Activated T-cell treated with anti-CD3 and anti-CD28 coated beads for 4 hours (primary cell): ENCODE data around the gene GOSR1.
"Not testable (repeated sequence)": the region's sequence is repeated elsewhere in the genome, so short reads cannot be mapped to it uniquely, and the experiment has no call there.

Experiments
- DNase-seq: peaks from one replicate; pipeline ENCODE4 v3.0.0-alpha.2; 2020

The GOSR1 gene

GRCh38 chr17:30549181-30549580, 72.0 kb downstream of the GOSR1 start:
- not testable (repeated sequence) for DNase-seq

DNA sequence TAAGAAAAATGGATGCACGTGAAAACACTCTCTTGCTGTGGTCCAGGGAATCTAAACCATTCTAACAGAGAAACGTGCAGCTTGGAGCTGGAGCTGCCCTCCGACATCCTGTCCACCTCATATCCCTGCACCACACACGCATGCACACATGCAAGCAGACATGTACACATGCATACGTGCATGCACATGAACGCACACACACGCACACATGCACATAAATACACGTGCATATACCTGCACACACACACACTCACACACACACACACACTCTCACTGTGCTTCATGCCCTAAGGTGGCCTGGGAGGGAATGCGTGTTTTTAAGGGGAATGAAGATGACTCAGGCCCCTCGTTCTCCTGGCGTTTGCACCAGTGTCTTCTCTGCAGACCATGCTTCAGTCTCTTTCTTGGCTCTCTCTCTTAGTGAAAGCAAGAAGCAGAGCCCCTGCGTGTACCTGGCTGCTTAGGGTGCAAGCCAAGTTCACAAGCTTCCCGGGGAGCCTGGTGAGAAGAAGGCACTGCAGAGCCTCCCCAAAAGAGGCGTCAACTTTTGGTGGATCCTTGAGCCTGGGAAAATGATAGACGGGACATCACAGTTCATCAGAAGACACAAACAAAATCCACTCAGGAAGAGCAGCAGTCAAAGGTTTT, 72.8 kb downstream of the GOSR1 start:
- no peak for DNase-seq

GRCh38 chr17:30550512-30551273, 73.5 kb downstream of the GOSR1 start:
- no peak for DNase-seq

DNA sequence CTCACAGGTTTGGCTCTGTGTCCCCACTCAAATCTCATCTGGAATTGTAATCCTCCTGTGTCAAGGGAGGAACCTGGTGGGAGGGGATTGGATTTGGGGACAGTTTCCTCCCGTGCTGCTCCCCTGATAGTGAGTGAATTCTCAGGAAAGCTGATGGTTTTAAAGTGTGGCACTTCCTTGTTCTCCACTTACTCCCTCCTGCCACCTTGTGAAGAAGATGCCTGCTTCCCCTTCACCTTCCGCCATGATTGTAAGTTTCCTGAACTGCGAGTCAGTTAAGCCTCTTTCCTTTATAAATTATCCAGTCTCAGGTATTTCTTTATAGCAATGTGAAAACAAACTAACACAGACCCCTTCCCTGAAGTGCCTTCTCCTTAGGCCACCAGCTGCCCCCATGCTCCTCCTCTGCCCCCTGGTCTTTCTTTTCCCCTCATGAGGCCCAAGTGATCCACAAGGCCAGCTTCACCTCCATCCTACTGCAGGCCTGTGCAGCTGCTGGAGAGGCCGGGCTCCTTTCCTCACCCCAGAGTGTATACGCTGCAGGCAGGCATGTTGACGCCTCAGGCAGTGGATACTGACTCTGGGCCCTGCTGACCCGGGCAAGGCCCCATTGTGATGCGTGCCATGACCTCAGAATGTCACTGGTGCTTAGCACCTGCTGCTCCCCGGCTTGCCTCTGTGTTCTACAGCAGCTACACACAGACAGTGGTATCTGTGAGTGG, 74.2 kb downstream of the GOSR1 start:
- not testable (repeated sequence) for DNase-seq

- DNase-seq = no peak
Observed at GRCh38 chr17:30551996-30552339, 74.8 kb downstream of the GOSR1 start.

GRCh38 chr17:30552994-30553566, 75.9 kb downstream of the GOSR1 start:
- DNase-seq = no peak

GRCh38 chr17:30553823-30554440, 76.7 kb downstream of the GOSR1 start:
- DNase-seq = not testable (repeated sequence)

- DNase-seq = no peak
Observed at GRCh38 chr17:30554839-30555751, 77.9 kb downstream of the GOSR1 start.

GRCh38 chr17:30555942-30556341, 78.7 kb downstream of the GOSR1 start:
- DNase-seq = no peak

- no peak for DNase-seq
Observed at GRCh38 chr17:30556374-30557332, 79.4 kb downstream of the GOSR1 start.

DNA sequence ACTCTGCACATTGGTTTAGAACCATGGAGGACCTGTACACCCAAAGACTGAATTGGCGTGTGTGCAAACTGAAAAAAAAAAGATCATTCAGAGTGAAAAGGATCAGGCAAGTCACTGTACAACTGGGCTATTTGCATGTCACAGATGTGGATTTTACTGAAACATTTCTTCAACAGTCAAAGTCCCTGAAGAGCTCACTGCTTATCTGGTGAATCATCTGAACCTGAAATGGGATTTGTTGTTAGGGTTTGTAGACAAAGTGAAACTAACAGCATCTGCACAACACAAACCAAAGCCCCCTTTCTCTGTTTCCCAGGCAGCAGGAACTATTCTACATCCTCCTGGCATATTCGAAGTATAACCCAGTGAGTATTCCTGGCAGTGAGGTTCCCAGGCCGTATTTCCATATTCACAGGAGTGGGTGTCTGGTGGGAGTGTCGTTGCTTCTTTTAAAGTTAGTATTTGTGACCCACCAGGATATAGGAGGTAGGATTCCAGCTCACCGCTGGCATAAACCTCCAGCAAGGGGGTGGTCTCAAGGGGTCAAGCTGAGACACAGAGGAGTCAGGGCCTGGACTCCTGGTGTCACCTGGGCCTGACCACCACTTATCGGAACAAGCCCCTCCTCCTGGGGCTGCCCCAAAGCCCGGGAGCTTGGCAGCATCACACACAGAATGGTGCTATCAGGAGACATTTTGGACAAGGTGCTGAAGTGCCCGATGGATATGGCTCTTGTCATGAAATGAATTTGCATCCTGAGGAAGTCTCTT, 80.9 kb downstream of the GOSR1 start:
- DNase-seq = no peak

DNA sequence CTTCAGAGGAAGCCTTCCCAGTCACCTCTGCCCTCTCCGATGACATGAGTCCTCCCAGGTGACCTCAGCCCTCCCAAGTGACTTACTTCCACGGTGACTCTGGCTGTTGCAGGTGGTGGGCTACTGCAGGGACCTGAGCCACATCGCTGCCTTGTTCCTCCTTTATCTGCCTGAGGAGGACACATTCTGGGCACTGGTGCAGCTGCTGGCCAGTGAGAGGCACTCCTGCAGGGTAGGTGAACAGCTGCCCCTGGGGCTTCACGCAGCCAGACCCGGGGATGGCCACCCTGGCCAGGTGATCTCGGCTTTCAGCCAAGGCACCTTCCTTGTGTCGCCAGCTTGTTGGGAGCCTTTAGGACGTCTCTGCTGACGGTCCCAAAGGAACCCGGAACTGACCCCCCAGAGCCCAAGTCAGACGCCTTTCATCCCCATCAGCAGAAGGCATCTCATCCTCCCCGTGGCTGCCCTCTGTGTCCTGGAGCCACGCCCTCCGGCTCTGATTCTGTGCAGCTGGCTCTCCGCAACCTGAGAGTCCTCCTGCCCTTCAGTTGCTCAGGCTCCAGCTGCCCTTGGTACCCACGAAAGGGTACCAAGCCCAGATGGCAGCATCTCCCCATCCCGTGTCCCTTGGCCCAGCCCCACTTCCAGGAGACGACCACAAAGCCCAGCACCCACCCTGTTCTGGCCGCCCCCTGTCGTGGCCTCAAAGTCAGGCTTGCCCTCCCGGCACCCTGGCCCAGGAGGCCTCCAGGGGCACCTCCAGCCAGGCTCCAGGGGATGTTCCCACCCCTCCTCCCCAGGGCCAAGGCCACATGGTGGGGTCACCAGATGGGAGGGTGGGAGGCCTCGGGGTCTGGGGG, 81.7 kb downstream of the GOSR1 start:
- DNase-seq = no peak

DNA sequence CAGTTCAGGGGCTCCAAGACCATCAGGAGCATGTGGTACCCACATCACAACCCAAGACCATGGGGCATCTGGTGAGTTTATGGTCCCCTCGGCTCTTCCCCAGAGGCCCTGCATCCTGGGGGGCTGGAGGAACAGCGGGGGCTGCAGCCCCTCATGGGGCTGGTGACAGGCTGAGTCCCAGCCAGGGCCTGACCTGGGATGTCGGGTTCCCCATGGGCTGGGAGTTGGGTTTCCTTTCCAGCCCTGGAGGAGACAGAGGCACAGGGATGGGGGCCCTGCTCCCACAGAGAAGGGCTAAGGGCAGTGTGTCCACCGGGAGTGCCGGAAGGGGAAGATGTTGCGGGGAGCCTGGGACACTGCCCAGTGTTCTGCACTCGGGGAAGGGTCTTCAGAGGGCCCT, 82.4 kb downstream of the GOSR1 start:
- no peak for DNase-seq

DNA sequence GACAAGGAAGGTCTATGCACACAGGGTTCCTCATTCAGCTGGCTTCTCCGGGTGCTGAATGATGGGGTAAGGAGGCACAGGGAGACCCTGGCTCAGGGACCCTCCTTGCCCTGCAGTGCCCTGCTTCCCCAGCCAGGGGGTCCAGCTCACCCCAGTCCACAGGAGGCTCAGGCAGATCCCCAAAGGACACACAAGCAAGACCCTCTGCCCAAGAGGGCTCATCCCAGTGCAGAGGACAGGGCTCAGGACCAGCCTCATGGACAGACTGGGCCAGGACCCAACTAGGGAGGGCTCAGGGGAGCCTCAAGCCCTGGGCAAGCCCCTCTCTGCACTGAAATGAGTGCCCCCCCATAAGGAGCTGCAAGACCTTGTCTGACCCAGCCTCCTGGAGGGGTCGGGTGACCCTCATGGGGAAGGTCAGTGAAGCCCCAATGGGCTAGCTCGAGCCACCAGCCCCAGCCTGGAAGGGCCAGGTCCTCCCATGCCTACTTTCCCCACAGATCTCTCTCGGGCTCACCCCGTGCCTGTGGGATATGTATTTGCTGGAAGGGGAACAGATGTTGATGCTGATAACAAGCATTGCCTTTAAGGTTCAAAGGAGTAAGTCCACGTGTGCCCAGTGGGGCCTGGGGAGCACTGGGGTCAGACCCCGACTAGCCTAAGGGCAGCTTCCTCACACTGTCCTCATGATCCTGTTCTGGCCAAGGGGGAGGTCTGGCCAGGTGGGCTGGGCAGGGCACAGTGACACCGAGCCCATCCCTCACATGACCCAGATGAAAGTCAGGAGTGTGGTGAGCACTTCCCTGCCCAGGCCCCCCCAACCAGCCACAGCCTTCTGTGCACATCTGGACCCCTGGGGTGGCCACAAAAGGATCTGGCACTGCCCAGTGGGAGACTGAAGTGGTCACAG, 83.2 kb downstream of the GOSR1 start:
- DNase-seq = not testable (repeated sequence)

DNA sequence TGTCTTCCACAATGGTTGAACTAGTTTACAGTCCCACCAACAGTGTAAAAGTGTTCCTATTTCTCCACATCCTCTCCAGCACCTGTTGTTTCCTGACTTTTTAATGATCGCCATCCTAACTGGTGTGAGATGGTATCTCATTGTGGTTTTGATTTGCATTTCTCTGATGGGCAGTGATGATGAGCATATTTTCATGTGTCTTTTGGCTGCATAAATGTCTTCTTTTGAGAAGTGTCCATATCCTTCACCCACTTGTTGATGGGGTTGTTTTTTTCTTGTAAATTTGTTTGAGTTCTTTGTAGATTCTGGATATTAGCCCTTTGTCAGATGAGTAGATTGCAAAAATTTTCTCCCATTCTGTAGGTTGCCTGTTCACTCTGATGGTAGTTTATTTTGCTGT, 84.6 kb downstream of the GOSR1 start:
- DNase-seq = not testable (repeated sequence)

DNA sequence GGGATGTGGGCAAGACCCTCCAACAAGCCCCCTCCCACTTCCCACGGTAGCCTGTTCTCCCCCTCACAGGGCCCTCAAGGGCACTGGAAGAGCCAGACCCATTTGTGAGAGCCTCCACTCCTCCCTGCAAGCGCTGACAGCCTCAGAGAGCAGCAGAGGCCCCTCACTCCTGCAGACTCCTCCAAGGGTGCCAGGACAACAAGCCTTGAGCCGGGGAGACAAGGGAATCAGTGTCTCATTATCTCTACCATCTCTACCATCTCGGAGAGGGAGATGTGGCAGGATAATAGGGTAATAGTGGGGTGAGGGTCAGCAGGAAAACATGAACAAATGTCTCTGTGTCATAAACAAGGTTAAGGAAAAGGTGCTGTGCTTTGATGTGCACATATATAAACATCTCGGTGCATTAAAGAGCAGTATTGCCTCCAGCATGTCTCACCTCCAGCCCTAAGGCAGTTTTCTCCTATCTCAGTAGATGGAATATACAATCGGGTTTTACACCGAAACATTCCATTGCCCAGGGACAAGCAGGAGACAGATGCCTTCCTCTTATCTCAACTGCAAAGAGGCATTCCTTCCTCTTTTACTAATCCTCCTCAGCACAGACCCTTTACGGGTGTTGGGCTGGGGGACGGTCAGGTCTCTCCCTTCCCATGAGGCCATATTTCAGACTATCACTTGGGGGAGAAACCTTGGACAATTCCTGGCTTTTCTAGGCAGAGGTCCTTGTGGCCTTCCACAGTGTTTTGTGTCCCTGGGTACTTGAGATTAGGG, 86.1 kb downstream of the GOSR1 start:
- not testable (repeated sequence) for DNase-seq

GRCh38 chr17:30563905-30564390, 86.7 kb downstream of the GOSR1 start:
- not testable (repeated sequence) for DNase-seq
